OCI-LY3 (cell line): ENCODE results near the gene SLC34A1.

Experiments used
- EZH2phosphoT487 ChIP-seq: fragments of 200-600 bp; shearing (Covaris generic); IDR thresholded peaks from 2 replicates; pipeline ENCODE4 v1.6.1; 2018; ENCODE audit warnings: antibody characterized with exemption, mixed run types, low read depth
- TF ChIP-seq, protein P1 (sequence below): fragments of 200-600, 300-600 bp; sonication (generic); IDR thresholded peaks from 2 replicates; pipeline ENCODE4 v1.5.1; 2014; ENCODE audit warnings: antibody characterized with exemption, low read length, low read depth

DNA sequence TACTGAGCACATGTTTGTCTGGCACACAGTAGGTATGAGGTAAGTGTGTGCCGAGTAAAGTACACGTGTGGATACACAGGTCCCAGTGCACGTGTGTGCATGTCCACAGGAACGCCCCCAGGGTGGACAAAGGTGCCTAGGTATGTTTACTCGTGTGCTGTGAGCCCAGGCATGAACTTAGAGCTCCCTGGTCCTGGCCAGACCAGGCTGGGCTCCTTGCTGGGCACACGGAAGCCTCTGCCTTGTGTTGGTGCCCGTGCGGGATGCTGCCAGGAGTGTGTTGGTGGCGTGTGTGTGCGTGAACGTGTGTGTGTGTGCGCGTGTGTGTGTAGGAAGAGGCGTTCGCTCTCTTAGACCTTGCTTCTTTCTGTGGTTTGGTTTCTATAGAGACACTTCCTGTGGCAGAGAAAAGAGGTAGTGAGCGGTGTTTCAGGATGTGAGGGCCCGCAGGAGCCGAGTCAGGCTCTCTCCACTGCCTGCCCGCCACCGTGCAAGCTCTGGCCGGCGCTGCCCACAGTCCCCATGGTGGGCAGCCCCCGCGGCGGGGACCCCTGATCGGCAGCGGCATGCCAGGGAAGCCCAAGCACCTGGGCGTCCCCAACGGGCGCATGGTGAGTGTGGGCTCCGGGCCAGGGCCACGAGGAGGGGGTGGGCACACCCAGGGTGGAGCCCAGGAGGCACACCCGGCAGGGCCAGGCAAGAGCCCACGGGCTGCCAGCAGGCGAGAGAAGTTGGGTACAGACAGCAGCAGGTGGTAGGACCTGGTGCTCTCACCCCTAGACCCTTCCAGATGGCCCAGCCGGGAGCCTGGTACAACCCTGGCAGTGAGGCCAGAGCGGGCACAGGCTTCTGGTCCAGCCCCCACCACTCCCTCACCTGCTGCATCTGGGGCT, 26.5 kb upstream of the SLC34A1 start, which contains the start of gene RGS14:
- TF ChIP-seq, protein P1, sequence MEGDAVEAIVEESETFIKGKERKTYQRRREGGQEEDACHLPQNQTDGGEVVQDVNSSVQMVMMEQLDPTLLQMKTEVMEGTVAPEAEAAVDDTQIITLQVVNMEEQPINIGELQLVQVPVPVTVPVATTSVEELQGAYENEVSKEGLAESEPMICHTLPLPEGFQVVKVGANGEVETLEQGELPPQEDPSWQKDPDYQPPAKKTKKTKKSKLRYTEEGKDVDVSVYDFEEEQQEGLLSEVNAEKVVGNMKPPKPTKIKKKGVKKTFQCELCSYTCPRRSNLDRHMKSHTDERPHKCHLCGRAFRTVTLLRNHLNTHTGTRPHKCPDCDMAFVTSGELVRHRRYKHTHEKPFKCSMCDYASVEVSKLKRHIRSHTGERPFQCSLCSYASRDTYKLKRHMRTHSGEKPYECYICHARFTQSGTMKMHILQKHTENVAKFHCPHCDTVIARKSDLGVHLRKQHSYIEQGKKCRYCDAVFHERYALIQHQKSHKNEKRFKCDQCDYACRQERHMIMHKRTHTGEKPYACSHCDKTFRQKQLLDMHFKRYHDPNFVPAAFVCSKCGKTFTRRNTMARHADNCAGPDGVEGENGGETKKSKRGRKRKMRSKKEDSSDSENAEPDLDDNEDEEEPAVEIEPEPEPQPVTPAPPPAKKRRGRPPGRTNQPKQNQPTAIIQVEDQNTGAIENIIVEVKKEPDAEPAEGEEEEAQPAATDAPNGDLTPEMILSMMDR, result no peak
- no peak for TF ChIP-seq EZH2phosphoT487
